Heart left ventricle (tissue), 16 donors: ENCODE measurements around the gene ROCK2. TPM values are rescaled to one million over a fixed set of nuclear protein-coding genes. Genes with fewer than 3 reads are reported as not detected.

Source experiments
- ATAC-seq, 4 donors: fragments of 200-7000 bp; cut with Tn5 transposase; one replicate each; pipeline ENCODE4 v1.9.1; 2020 to 2022; ENCODE audit warnings: moderate library complexity in 4 of 4, mild to moderate bottlenecking in 3 of 4, moderate number of reproducible peaks in 1 of 4
- DNase-seq, 5 donors: peaks; one replicate each; pipeline ENCODE4 v3.0.0-alpha.2; 2020
- H3K27ac ChIP-seq, 12 donors: fragments of 200-600 bp; sonication (generic) in 4 of 12; one replicate each; pipeline versions ENCODE4 v1.5.0 to v1.8.0; 2016 to 2022; ENCODE audit warnings: mild to moderate bottlenecking in 2 of 12
- H3K27me3 ChIP-seq, 9 donors: fragments of 200-600 bp; sonication (generic) in 2 of 9; one replicate each; pipeline versions ENCODE4 v1.5.1 to v1.8.0; 2016 to 2022; ENCODE audit warnings: mild to moderate bottlenecking in 3 of 9
- H3K36me3 ChIP-seq, 9 donors: fragments of 200-600 bp; sonication (generic) in 2 of 9; one replicate each; pipeline versions ENCODE4 v1.5.0 to v1.8.0; 2018 to 2022; ENCODE audit warnings: mild to moderate bottlenecking in 2 of 9
- H3K4me1 ChIP-seq, 12 donors: fragments of 200-600 bp; sonication (generic) in 4 of 12; one replicate each; pipeline versions ENCODE4 v1.5.0 to v1.8.0; 2016 to 2022; ENCODE audit warnings: mild to moderate bottlenecking in 3 of 12
- H3K4me3 ChIP-seq, 12 donors: fragments of 200-600 bp; sonication (generic) in 4 of 12; one replicate each; pipeline versions ENCODE4 v1.5.0 to v1.8.0; 2017 to 2022; ENCODE audit warnings: mild to moderate bottlenecking in 9 of 12, moderate library complexity in 4 of 12
- H3K9me3 ChIP-seq, 12 donors: fragments of 200-600 bp; sonication (generic) in 4 of 12; one replicate each; pipeline versions ENCODE4 v1.5.0 to v1.8.0; 2016 to 2022; ENCODE audit warnings: mild to moderate bottlenecking in 1 of 12
- POLR2A ChIP-seq, 2 donors: fragments of 450-650 bp; IDR thresholded peaks; one replicate each; pipeline ENCODE4 v1.6.1; 2017; ENCODE audit warnings: antibody characterized with exemption in 2 of 2, mild to moderate bottlenecking in 2 of 2, moderate library complexity in 2 of 2
- WGBS, 4 donors: extraction: QIAGEN DNeasy Blood & Tissue Kit in 2 of 4; methylation state at CpG; one replicate each; pipeline versions ENCODE4 v1.1.5 to v1.1.7; 2013 to 2018; 5-methylcytosine and 5-hydroxymethylcytosine counted together
- intact Hi-C, 10 donors: fragments of 100-400 bp; cut with DNase I; formaldehyde crosslinking; loops; one replicate each; pipeline versions ENCODE4 v1.11.1 to v1.14.2; 2022
- polyA plus RNA-seq, 2 donors: library from polyadenylated mRNA; stranded (reverse); fragments of 200-250 nt; gene quantifications; one replicate each; pipeline ENCODE4 v1.2.3, GENCODE V29; 2013
- total RNA-seq, 9 donors: library from RNA; depleted of rRNA in 2 of 9; stranded (reverse); fragments of >200 nt in 2 of 9; fragmentation: NEBNext Ultra II Directional in 3 of 9; extraction: Animal tissue kit (Norgen Biotek cat#: 25700) in 3 of 9; gene quantifications; one replicate each; pipeline versions ENCODE4 v1.1.0 to v1.2.4, GENCODE V29; 2016 to 2023
- TF ChIP-seq, protein P1 (sequence below), 12 donors: fragments of 200-600 bp; sonication (generic) in 4 of 12; IDR thresholded peaks; one replicate each; pipeline versions ENCODE4 v1.5.0 to v1.8.0; 2018 to 2022; ENCODE audit warnings: antibody characterized with exemption in 12 of 12, mild to moderate bottlenecking in 5 of 12
- donor health status: ischemic (EF 13 %, LVEDD 7.1; RV severe dilation, severe dysfunction).
- donor health status: healthy with polysubstance abuse.
- donor health status: DM: no; HTN: yes; CAD: no.
- donor health status: DM: no; HTN: no; CAD: no.
- donor health status: ischemic (EF 25% LVEDD 6.9; RV normal size, moderate dysfunction).
- donor health status: ischemic (EF 25% LVEDD 5.7; RV mildly dilated, moderate dysfunction).
- donor health status: healthy.
- donor health status: DM: yes; HTN: yes; CAD: no.
- donor health status: ischemic (EF 35%, LVEDD 5.7; RV mildly dilated, moderate dysfunction).
- donor health status: nonischemic (EF 11% LVEDD 7.7; RV severe dilation, severe dysfunction).
- donor health status: DM: yes; HTN: yes; CAD: no.
- donor health status: PGD.
- donor health status: ischemic (EF 29% LVEDD 5.4; RV normal size, mild dysfunction).
- donor health status: nonischemic (EF 23%, LVEDD 6.1; RV moderate dilation, normal function).

ROCK2 gene
- total and polyA plus RNA-seq, 11 donors, result 6.1 to 44.3 (median 38.0) TPM

DNA sequence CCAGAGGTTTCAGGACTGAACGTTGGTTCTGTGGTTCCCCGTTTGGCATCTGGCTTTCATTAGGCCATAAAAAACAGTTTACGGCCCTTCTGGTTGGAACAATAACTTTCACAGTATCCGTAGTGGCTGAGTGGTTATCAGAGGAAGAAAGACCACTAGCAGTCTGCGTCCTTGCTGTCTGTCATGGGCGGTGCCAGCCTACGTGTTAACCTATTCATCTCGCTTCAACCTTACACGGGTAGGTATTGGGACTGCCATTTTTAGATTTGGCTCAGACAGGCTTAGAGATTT, 42.6 kb upstream of the ROCK2 start:
- TF ChIP-seq, protein P1, sequence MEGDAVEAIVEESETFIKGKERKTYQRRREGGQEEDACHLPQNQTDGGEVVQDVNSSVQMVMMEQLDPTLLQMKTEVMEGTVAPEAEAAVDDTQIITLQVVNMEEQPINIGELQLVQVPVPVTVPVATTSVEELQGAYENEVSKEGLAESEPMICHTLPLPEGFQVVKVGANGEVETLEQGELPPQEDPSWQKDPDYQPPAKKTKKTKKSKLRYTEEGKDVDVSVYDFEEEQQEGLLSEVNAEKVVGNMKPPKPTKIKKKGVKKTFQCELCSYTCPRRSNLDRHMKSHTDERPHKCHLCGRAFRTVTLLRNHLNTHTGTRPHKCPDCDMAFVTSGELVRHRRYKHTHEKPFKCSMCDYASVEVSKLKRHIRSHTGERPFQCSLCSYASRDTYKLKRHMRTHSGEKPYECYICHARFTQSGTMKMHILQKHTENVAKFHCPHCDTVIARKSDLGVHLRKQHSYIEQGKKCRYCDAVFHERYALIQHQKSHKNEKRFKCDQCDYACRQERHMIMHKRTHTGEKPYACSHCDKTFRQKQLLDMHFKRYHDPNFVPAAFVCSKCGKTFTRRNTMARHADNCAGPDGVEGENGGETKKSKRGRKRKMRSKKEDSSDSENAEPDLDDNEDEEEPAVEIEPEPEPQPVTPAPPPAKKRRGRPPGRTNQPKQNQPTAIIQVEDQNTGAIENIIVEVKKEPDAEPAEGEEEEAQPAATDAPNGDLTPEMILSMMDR (IDR thresholded peaks at IDR 0.05), result no peak
- TF ChIP-seq POLR2A (IDR thresholded peaks at IDR 0.05), result no peak
- H3K9me3 ChIP-seq, result no peaks in the 10 kb centered on the region
- ATAC-seq (no peak), DNase-seq (no peak)
- 81 to 89% (median 84%) methylated on average over 9 of the region's 9 CpGs for WGBS, 4 donors
- no peak overlapping the region for H3K27ac ChIP-seq
- intact Hi-C loops, result no loop called here
- no peaks in the 10 kb centered on the region for H3K36me3 ChIP-seq
- H3K27me3 ChIP-seq, result no peaks in the 10 kb centered on the region
- no peak overlapping the region for H3K4me3 ChIP-seq
- H3K4me1 ChIP-seq, result peaks cover 0 to 26% (median 13%) of the 10 kb centered on the region in 12 donors

DNA sequence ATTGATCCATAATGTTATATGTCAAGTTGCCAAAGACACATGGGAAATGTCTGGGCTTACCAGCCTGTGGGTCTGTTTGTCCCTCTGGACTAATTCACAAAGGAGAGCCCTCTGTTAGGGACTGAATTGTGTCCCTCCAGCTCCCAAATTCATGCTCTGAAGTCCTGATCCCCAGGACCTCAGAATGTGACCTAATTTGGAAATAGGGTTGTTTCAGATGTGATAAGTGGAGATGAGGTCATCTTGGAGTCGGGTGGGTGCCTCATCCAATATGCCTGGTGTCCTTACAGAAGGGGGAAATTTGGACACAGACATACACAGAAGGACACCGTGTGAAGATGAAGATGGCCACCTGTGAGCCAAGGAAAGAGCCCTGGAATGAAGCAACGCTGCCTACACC, 41.4 kb upstream of the ROCK2 start:
- intact Hi-C loops, result no loop called here
- 62 to 73% (median 70%) methylated on average over 3 of the region's 3 CpGs for WGBS, 4 donors
- no peaks in the 10 kb centered on the region for H3K27me3 ChIP-seq

DNA sequence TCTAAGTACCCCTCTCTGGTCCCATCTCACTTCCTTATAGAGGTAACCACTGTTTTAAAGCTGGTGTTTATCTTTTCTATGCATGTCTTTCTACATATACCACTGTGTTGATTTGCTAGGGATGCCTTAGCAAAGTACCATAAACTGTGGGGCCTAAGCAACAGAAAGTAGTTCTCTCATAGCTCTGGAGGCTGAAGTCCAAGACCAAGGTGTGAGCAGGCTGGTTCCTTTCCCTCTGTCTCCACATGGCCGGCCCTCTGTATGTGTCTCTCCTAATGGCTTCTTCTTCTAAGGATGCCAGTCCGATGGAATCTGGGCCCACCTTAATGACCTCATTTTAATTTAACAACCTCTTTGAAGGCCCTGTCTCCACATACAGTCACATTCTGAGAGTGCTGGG, 40.8 kb upstream of the ROCK2 start:
- no peaks in the 10 kb centered on the region for H3K36me3 ChIP-seq
- intact Hi-C loops, result no loop called here
- H3K4me3 ChIP-seq, result no peak overlapping the region
- TF ChIP-seq POLR2A (IDR thresholded peaks at IDR 0.05), result no peak
- TF ChIP-seq, protein P1 (IDR thresholded peaks at IDR 0.05), result no peak
- 88 to 93% (median 93%) methylated on average over 2 of the region's 2 CpGs for WGBS, 4 donors
- no peak for DNase-seq
- no peaks in the 10 kb centered on the region for H3K27me3 ChIP-seq
- H3K9me3 ChIP-seq, result no peaks in the 10 kb centered on the region
- no peak for ATAC-seq
- peaks cover 0 to 18% (median 6%) of the 10 kb centered on the region in 12 donors for H3K4me1 ChIP-seq
- no peak overlapping the region for H3K27ac ChIP-seq

More for the DNA sequence above, 41.4 kb upstream of the ROCK2 start:
- DNase-seq, result no peak
- TF ChIP-seq POLR2A (IDR thresholded peaks at IDR 0.05), result no peak
- TF ChIP-seq, protein P1 (IDR thresholded peaks at IDR 0.05), result no peak
- Histone ChIP-seq H3K36me3 (no peaks in the 10 kb centered on the region), H3K4me3 (no peak overlapping the region), H3K27ac (peak overlapping the region in 3 of 12 donors; percentile 10 to 42 (median 30)), H3K4me1 (peaks cover 0 to 18% (median 6%) of the 10 kb centered on the region in 12 donors), H3K9me3 (no peaks in the 10 kb centered on the region)
- ATAC-seq, result no peak

DNA sequence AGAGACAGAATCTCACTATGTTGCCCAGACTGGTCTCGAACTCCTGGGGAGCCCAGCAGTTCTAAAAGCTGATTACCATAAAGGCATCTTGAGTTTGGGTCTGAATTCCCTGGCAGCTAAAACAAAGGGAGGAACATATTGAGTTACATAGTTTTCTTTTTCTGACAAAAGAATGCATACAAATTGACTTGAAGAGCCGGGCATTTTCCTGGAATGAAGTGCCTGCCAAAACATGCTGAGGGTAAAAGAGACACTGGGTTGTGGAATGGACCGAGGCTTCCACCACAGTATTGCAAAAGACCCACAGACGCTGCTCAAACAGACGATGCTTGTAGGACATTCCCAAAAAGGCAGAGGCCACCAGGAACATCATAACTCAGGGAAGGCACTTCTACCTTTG, 35.1 kb upstream of the ROCK2 start:
- Histone ChIP-seq H3K36me3 (no peaks in the 10 kb centered on the region), H3K27me3 (no peaks in the 10 kb centered on the region), H3K9me3 (no peaks in the 10 kb centered on the region), H3K4me1 (peaks cover 3 to 23% (median 11%) of the 10 kb centered on the region in 12 donors), H3K27ac (no peak overlapping the region), H3K4me3 (no peak overlapping the region)
- DNase-seq, result no peak
- ATAC-seq, result no peak
- WGBS, 4 donors, result 77 to 88% (median 81%) methylated on average over 5 of the region's 5 CpGs
- intact Hi-C loops, result no loop called here
- TF ChIP-seq POLR2A (IDR thresholded peaks at IDR 0.05), result no peak
- TF ChIP-seq, protein P1 (IDR thresholded peaks at IDR 0.05), result no peak
